H7 (cell line): ENCODE data around the gene UBE2E2. TPM values are rescaled to one million over a fixed set of nuclear protein-coding genes. Genes with fewer than 3 reads are reported as not detected.

Source experiments
- DNase-seq: peaks from one replicate; pipeline ENCODE4 v3.0.0; 2012
- H3K27me3 ChIP-seq: 2 replicates; pipeline ENCODE4 v1.6.0; 2011; ENCODE audit warnings: mild to moderate bottlenecking, low read length; ENCODE audit not compliant: control insufficient read depth, insufficient read depth
- H3K36me3 ChIP-seq: replicated peaks from 2 replicates; pipeline ENCODE4 v1.5.1; 2011; ENCODE audit warnings: low read length; ENCODE audit not compliant: control insufficient read depth, insufficient read depth
- H3K4me3 ChIP-seq: 2 replicates; pipeline ENCODE4 v1.5.1; 2011; ENCODE audit warnings: low read depth, mild to moderate bottlenecking, control low read depth, low read length, moderate library complexity; ENCODE audit not compliant: insufficient read depth
- total RNA-seq: library from RNA; depleted of rRNA; stranded (reverse); fragments of >200 nt; shearing (Covaris generic); gene quantifications from 2 replicates; pipeline ENCODE4 v1.2.3, GENCODE V29; 2014

The UBE2E2 gene
- total RNA-seq, 1 experiment from 2014 or later = 56.8 TPM

DNA sequence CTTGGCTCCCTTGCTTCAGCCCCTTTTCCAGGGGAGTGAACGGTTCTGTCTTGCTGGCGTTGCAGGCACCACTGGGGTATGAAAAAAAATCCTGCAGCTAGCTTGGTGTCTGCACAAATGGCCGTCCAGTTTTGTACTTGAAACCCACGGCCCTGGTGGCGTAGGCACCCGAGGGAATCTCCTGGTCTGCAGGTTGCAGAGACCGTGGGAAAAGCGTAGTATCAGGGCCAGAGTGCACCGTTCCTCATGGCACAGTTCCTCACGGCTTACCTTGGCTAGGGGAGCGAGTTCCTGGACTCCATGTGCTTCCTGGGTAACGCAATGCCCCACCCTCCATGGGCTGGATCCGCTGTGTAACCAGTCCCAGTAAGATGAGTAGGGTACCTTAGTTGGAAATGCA lies 214.9 kb downstream of the UBE2E2 start:
- no peaks in the 10 kb centered on the region for H3K36me3 ChIP-seq
- no peak for DNase-seq
- no peaks in the 10 kb centered on the region for H3K27me3 ChIP-seq
- H3K4me3 ChIP-seq = no peak overlapping the region

DNA sequence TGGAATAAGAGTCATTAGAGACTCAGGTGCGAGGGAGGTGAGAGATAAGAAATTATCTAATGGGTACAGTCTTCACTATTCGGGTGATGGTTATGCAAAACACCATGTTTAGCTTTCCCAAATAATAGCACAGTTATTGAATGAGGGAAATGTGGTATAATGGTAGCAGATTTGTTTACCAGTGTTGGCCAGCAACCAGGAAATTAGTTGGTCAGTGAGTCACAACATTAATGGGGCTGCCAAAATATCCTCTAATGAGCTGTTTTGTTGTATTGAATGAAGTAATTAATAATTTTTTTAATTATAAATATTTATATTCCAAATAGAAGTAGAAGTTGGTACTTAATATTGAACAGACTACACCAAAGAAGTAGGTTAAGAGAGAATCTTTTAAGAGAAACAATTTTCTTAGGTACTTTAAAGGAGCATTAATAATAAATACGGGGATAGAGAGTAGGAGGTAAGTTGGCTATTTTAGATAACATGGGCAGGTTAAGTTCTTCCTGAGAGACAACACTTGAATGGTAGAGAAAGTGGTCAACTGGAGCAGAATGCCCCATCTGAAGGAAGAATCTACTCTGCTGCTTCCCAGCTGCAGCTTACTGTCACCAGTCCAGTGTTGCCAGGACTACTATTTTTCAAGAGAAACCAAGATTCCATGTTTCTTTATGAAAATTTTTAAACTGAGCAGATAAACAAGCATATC lies 218.8 kb downstream of the UBE2E2 start:
- Histone ChIP-seq H3K36me3 (no peaks in the 10 kb centered on the region), H3K4me3 (no peak overlapping the region)

DNA sequence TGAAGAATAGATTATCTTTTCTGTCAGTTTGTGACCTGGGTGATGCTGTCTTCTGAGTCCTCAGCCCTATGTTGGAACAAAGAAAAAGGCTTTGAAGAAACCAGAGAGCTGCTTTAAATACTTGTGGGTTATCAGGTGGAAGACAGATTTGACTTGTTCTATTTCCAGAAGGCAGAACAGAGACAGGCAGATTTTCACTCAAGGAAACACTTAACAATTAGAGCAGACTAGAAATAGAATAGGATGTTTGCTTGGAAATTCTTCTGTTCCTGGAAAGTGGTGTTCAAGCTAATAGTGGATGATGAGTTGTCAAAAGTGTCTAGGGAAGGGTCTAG lies 219.4 kb downstream of the UBE2E2 start:
- no peak for DNase-seq
- Histone ChIP-seq H3K4me3 (no peak overlapping the region), H3K27me3 (no peaks in the 10 kb centered on the region), H3K36me3 (no peaks in the 10 kb centered on the region)

More for the DNA sequence above, 218.8 kb downstream of the UBE2E2 start:
- no peak for DNase-seq
- no peaks in the 10 kb centered on the region for H3K27me3 ChIP-seq

DNA sequence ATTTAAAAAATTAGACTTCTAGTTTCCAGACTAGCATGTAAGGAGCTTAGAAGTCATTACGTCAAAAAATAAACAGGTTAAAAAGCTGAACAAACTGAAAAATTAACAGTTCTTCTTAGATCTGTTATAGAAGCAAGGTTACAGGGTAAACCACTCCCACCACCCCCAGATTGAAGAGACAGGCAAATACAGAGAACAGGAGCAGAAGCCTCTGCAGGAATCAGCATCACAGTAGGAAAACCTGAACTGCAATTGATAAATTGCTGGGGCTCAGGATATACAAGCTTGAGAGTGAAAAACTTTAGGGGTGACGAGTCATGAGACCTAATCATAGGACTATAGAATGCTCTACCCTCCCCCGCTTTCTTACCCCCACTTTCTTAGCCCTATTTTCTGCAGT lies 222.3 kb downstream of the UBE2E2 start:
- Histone ChIP-seq H3K27me3 (no peaks in the 10 kb centered on the region), H3K4me3 (no peak overlapping the region), H3K36me3 (no peaks in the 10 kb centered on the region)
- DNase-seq = no peak

DNA sequence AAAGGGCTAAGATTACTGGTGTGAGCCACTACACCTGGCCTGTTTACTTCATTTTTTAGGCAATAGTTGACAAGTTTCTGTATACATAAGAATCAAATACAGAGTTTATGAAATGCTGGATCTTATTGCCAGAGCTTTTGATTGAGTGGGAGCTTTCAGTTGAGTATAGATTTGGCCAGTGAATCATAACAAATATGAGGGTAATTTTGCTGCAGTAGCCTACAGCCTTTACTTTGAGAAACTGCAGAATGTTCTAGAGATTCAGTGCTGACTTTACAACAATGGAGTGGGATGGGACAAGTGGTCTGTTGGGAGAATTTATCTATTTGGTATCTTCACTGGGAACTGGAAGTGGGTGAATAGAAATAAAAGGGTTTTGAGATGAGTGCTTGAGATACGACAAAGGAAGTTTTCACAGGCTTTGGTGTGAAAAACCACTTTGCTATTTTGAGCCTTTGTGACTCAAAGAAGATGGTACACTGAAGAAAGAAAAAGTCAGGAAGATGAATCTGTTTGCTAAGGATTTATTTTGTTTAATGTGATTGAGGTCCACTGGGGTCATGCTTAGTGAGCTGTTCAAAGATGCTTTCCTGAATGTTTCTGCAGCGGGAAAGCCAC lies 227.8 kb downstream of the UBE2E2 start:
- no peaks in the 10 kb centered on the region for H3K27me3 ChIP-seq
- H3K36me3 ChIP-seq = no peaks in the 10 kb centered on the region
- H3K4me3 ChIP-seq = no peak overlapping the region
- DNase-seq = no peak

DNA sequence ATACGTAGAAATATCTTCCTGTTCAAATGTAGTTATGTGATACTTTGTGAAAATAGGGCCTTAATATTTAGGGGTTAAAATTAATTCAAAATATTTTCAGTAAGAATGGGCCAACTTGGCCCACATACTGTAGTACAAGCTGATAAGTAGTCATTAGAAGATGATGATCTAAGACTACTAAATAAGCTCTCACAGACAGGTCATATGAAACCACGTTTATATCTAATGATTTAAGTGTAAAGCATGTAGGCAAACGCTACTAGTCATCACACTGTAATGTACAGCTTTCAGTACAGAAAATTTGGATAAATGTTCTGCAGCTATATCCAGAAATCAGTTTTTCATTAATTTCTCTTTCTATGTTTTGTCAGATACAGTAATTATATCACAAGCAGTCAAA lies 228.6 kb downstream of the UBE2E2 start:
- Histone ChIP-seq H3K27me3 (no peaks in the 10 kb centered on the region), H3K36me3 (no peaks in the 10 kb centered on the region), H3K4me3 (no peak overlapping the region)
- no peak for DNase-seq

DNA sequence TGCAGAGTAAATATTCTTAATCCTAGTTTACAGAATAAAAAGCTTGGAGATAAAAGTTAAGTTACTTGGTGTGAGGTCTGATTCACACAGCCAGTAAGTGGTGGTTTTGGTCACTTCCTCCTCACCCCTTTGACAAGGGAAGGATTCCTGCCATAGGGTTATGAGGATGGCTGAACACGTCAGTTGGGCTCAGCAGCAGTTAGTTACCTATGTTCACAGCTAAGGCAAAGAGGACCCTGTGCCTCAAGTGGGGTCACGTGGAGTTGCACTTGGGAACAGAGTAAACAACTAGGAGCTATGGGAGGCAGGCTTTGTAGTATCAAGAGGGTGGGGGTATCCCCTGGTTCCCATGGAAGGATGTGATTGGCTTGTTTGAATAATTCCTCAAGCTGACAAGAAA lies 232.2 kb downstream of the UBE2E2 start:
- Histone ChIP-seq H3K36me3 (no peaks in the 10 kb centered on the region), H3K27me3 (no peaks in the 10 kb centered on the region), H3K4me3 (no peak overlapping the region)
- DNase-seq = peak; percentile 27

DNA sequence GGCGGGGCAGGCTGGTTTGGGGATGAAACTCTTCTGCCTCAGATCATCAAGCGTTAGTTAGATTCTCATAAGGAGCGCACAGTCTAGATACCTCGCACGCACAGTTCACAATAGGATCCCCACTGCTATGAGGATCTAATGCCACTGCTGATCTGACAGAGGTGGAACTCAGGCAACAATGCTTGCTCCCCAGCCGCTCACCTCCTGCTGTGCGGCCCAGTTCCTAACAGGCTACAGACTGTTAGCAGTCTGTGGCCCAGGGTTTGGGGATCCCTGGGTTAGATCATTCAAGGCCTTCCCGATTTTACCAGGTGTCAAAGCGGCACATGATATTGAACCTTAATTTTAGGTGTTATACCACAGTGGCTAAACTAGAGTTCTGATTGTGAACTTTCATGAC lies 232.8 kb downstream of the UBE2E2 start:
- no peak for DNase-seq
- Histone ChIP-seq H3K4me3 (no peak overlapping the region), H3K27me3 (no peaks in the 10 kb centered on the region), H3K36me3 (no peaks in the 10 kb centered on the region)

DNA sequence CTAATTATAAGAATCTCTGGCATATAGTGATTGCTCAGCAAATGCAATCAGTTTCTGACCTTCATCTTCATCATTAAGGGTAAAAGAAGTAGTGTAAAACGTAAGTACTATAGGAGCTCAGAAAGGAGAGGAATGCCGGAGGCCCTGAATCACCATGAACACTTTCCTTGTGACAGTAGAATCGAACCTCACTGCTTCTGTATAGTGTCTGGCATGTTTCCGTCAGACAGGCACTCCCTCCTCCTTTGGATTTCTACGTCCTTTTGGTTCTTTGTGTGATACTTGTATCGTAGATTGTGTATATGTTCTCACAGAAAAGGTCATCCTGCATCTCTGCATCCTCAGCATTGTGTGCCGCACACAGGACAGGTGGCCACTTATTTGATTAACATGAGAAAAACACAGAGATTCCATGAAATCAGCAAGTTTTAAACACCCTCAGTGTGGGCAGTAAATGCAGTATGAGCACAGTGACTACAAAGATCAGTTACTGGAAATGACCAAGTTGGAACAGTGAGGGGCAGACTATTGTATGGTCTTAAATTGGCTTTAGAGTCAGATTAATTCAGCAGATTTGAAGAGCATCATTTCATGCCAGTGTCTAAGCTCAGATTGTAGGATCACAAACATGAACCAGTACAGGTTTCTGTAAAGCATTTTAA lies 234.5 kb downstream of the UBE2E2 start:
- no peak overlapping the region for H3K4me3 ChIP-seq
- H3K27me3 ChIP-seq = no peaks in the 10 kb centered on the region
- no peaks in the 10 kb centered on the region for H3K36me3 ChIP-seq
- no peak for DNase-seq

DNA sequence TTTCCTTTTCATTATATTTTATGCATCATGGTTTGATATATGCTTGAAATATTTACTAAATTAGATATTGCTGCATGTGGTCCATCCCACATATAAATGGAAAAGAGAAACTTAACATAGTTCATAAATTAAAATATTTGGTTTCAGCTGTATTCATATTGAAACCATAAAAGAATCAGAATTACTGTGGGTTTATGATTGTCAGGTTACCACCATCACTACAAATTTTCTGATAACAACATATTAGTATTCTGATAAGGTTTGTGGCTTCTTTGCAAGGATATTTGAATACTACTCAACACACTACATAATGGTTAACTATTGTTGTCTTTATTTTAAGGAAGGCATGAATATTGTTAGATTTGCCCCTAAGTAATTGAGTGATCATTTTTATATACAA lies 235.5 kb downstream of the UBE2E2 start:
- DNase-seq = no peak
- Histone ChIP-seq H3K4me3 (no peak overlapping the region), H3K36me3 (no peaks in the 10 kb centered on the region), H3K27me3 (no peaks in the 10 kb centered on the region)

DNA sequence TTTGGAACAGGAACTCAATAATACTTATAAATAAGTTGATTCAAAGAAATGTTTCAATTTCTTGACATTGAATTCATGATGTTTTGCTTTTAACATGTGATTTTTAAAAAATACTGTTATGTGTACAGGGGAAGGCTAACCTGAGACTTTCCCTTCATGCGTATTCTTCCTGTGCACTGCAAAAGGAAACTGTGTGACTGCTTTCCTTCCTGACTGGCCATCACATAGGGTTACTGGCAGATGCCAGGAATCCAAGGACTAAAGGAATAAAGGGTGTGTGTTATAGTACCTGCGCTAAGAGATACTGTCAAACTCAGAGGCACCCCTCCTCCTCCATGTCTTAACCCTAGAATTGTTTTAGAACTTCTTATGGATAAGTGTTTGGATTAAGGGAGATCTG lies 236.0 kb downstream of the UBE2E2 start:
- DNase-seq = no peak
- Histone ChIP-seq H3K27me3 (no peaks in the 10 kb centered on the region), H3K36me3 (no peaks in the 10 kb centered on the region), H3K4me3 (no peak overlapping the region)

DNA sequence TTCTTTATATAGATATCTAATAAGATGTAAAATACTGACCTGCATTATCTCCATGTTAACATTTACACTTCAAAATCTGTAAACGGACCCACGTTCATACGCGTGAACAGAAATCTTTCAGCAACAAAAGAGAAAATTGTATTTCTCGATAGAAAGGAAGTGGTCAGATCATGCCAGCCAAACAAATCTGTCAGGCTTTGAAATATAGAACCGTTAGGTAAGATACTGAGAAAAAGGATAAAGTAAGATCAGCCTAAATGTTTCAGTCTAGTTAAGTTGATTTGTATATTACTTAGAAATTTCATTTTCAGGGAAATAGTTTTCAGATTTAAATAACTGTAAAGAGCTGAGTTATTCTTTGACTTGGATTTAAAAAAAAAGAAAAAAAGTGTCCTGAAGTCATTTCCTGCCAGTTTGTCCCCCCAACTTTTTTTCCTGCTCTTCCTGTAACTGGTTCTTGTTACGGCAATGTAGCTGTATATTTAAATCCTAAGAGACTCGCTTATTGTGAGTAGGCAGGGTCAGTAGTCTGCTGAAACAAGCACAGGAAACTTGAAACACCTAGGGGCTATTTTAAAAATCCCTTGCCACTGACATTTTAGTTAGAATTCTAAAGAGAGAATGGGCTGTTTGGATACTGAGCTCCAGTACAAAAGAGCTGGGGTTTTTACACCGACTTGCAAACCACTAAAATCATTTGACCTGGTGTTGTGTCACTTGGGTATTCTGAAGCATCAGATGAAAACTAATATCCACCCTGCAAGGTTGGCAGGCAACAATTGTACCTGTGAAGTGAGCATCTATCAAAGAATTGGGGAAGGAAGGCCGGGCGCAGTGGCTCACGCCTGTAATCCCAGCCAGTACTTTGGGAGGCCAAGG lies 237.5 kb downstream of the UBE2E2 start:
- no peak overlapping the region for H3K4me3 ChIP-seq
- H3K36me3 ChIP-seq = no peaks in the 10 kb centered on the region
- no peaks in the 10 kb centered on the region for H3K27me3 ChIP-seq
- no peak for DNase-seq

DNA sequence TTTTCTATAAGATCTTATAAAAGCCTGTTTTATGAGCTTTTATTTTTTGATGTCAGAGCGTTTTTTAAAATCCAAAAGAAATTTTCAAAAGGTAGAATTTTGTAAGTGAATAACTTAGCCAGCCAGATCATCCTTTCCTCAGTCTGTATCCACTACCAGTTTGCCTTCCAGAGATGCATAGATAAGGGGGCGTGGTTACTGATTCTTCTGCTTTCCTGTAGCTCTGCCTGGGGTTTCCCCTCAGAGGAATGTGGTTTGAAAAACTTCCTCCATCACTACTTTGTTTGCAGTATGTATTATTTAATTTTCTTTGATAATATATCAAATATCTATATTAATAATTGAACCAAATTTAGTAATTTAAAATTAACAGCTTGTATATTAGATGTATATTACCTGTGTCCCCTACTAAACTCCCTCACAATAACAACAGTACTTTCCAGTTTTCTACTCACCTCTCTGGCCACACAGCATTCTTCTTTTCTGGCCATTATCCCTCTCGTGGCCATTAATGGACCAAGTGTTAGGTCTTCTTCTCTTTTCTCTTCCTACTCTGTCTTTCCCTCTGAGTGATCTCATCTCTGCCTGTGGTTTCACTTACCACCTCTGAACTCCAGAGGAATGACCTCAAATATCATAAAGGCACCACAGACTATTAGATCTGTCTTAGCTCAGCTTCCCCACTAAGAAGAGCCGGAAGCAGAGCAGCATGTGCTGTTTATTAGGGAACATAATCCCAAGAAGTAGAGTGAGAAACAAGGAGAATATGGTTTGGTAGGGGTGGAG lies 239.7 kb downstream of the UBE2E2 start:
- Histone ChIP-seq H3K4me3 (no peak overlapping the region), H3K27me3 (no peaks in the 10 kb centered on the region), H3K36me3 (no peaks in the 10 kb centered on the region)
- DNase-seq = peak; percentile 45

DNA sequence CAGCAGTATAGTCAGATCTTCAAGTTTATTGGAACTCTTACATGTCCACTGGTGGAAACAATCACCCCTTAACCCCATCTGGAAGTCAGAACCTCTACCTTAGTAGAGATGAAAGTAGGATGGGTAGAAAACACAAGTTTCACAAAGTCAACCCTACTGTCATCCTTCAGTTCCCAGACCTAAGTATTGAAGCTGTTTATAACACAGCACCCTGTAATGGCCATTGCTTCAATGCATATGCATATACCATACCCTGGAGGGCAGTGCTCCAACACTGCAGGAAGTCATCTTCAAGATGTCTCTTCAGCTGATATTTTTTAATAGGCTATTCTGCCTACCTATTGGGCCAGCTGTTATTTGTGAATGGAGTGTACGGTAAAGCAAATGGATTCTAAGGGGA lies 241.3 kb downstream of the UBE2E2 start:
- Histone ChIP-seq H3K27me3 (no peaks in the 10 kb centered on the region), H3K36me3 (no peaks in the 10 kb centered on the region), H3K4me3 (no peak overlapping the region)
- DNase-seq = no peak
